ENCODE data around the gene PRR14L.

The PRR14L gene

GRCh38 chr22:31776231-31776630, 26.3 kb upstream of the PRR14L start:
- Histone ChIP-seq H3K4me2 (ENCODE audit: low read length, poor library complexity, severe bottlenecking) (no peak overlapping the region), H3K4me1 (ENCODE audit: control insufficient read depth, insufficient read depth, low read depth, low read length) (no peaks in the 10 kb centered on the region), H3K18ac (ENCODE audit: low read depth in 1 of 2, low read length in 2 of 2) (no peak overlapping the region), H3K4ac (ENCODE audit: low read depth in 1 of 2, low read length in 2 of 2) (no peak overlapping the region), H3K23ac (ENCODE audit: low read length in 2 of 2) (no peak overlapping the region), H3K4me3 (ENCODE audit: insufficient read depth in 1 of 2, low read depth in 1 of 2, low read length in 2 of 2) (no peak overlapping the region), H3K9me3 (ENCODE audit: control insufficient read depth, low read length) (no peaks in the 10 kb centered on the region), H3K14ac (ENCODE audit: low read length in 2 of 2) (no peak overlapping the region), H3K9ac (ENCODE audit: low read length) (no peak overlapping the region), H2AFZ (ENCODE audit: low read depth, low read length) (no peak overlapping the region), H2BK12ac (ENCODE audit: low read length in 2 of 2) (no peak overlapping the region), H2BK120ac (ENCODE audit: low read depth, low read length) (no peak overlapping the region), H3K27ac (ENCODE audit: low read length, poor library complexity, severe bottlenecking) (no peak overlapping the region), H2BK5ac (ENCODE audit: low read depth, low read length, poor library complexity, severe bottlenecking) (no peak overlapping the region), H3K79me1 (replicated peaks; ENCODE audit: low read length, poor library complexity, severe bottlenecking) (peaks cover 4% of the 10 kb centered on the region), H3K27me3 (ENCODE audit: control insufficient read depth in 1 of 2, insufficient read depth in 1 of 2, low read length in 2 of 2) (no peaks in the 10 kb centered on the region), H3K36me3 (ENCODE audit: control insufficient read depth in 1 of 2, insufficient read depth in 2 of 2, low read depth in 1 of 2, low read length in 2 of 2) (peaks cover 36 to 72% of the 10 kb centered on the region in 2 experiments), H4K91ac (ENCODE audit: low read length) (no peak overlapping the region), H2AK5ac (ENCODE audit: low read length, severe bottlenecking) (no peak overlapping the region), H2BK15ac (ENCODE audit: low read depth, poor library complexity, severe bottlenecking) (no peak overlapping the region), H4K8ac (ENCODE audit: low read length) (no peak overlapping the region)
- WGBS: 98% methylated on average over 4 of the region's 4 CpGs
- no peak for DNase-seq

- H3K4me1 ChIP-seq (ENCODE audit: control insufficient read depth, insufficient read depth, low read depth, low read length): no peaks in the 10 kb centered on the region
- H3K27ac ChIP-seq (ENCODE audit: low read length, poor library complexity, severe bottlenecking): no peak overlapping the region
- H3K4me2 ChIP-seq (ENCODE audit: low read length, poor library complexity, severe bottlenecking): no peak overlapping the region
- no peak overlapping the region for H3K18ac ChIP-seq (ENCODE audit: low read depth in 1 of 2, low read length in 2 of 2)
- no peaks in the 10 kb centered on the region for H3K27me3 ChIP-seq (ENCODE audit: control insufficient read depth in 1 of 2, insufficient read depth in 1 of 2, low read length in 2 of 2)
- peaks cover 29 to 74% of the 10 kb centered on the region in 2 experiments for H3K36me3 ChIP-seq (ENCODE audit: control insufficient read depth in 1 of 2, insufficient read depth in 2 of 2, low read depth in 1 of 2, low read length in 2 of 2)
- H3K4me3 ChIP-seq (ENCODE audit: insufficient read depth in 1 of 2, low read depth in 1 of 2, low read length in 2 of 2): no peak overlapping the region
- no peak overlapping the region for H2AFZ ChIP-seq (ENCODE audit: low read depth, low read length)
- no peak overlapping the region for H3K9ac ChIP-seq (ENCODE audit: low read length)
- no peak overlapping the region for H2BK12ac ChIP-seq (ENCODE audit: low read length in 2 of 2)
- WGBS: 94% methylated on average over 3 of the region's 5 CpGs
- H3K9me3 ChIP-seq (ENCODE audit: control insufficient read depth, low read length): no peaks in the 10 kb centered on the region
- no peaks in the 10 kb centered on the region for H3K79me1 ChIP-seq (replicated peaks; ENCODE audit: low read length, poor library complexity, severe bottlenecking)
- DNase-seq: no peak
- no peak overlapping the region for H3K23ac ChIP-seq (ENCODE audit: low read length in 2 of 2)
- H2AK5ac ChIP-seq (ENCODE audit: low read length, severe bottlenecking): no peak overlapping the region
- H2BK5ac ChIP-seq (ENCODE audit: low read depth, low read length, poor library complexity, severe bottlenecking): no peak overlapping the region
- H3K14ac ChIP-seq (ENCODE audit: low read length in 2 of 2): no peak overlapping the region
- no peak overlapping the region for H2BK15ac ChIP-seq (ENCODE audit: low read depth, poor library complexity, severe bottlenecking)
- H2BK120ac ChIP-seq (ENCODE audit: low read depth, low read length): no peak overlapping the region
- H4K91ac ChIP-seq (ENCODE audit: low read length): no peak overlapping the region
- H4K8ac ChIP-seq (ENCODE audit: low read length): no peak overlapping the region
- no peak overlapping the region for H3K4ac ChIP-seq (ENCODE audit: low read depth in 1 of 2, low read length in 2 of 2)
These were observed 23.5 kb upstream of the PRR14L start for GRCh38 chr22:31773416-31773815.

GRCh38 chr22:31768422-31769059, 18.6 kb upstream of the PRR14L start:
- H2AFZ ChIP-seq (ENCODE audit: low read depth, low read length): no peak overlapping the region
- no peak overlapping the region for H4K91ac ChIP-seq (ENCODE audit: low read length)
- H2AK5ac ChIP-seq (ENCODE audit: low read length, severe bottlenecking): no peak overlapping the region
- no peak overlapping the region for H3K4me3 ChIP-seq (ENCODE audit: insufficient read depth in 1 of 2, low read depth in 1 of 2, low read length in 2 of 2)
- no peak overlapping the region for H3K4me2 ChIP-seq (ENCODE audit: low read length, poor library complexity, severe bottlenecking)
- H3K36me3 ChIP-seq (ENCODE audit: control insufficient read depth in 1 of 2, insufficient read depth in 2 of 2, low read depth in 1 of 2, low read length in 2 of 2): peaks cover 29 to 74% of the 10 kb centered on the region in 2 experiments
- H3K4ac ChIP-seq (ENCODE audit: low read depth in 1 of 2, low read length in 2 of 2): no peak overlapping the region
- no peaks in the 10 kb centered on the region for H3K4me1 ChIP-seq (ENCODE audit: control insufficient read depth, insufficient read depth, low read depth, low read length)
- H2BK120ac ChIP-seq (ENCODE audit: low read depth, low read length): no peak overlapping the region
- H3K9ac ChIP-seq (ENCODE audit: low read length): no peak overlapping the region
- H3K27ac ChIP-seq (ENCODE audit: low read length, poor library complexity, severe bottlenecking): no peak overlapping the region
- no peaks in the 10 kb centered on the region for H3K9me3 ChIP-seq (ENCODE audit: control insufficient read depth, low read length)
- H3K79me1 ChIP-seq (replicated peaks; ENCODE audit: low read length, poor library complexity, severe bottlenecking): no peaks in the 10 kb centered on the region
- no peak overlapping the region for H2BK15ac ChIP-seq (ENCODE audit: low read depth, poor library complexity, severe bottlenecking)
- H3K18ac ChIP-seq (ENCODE audit: low read depth in 1 of 2, low read length in 2 of 2): no peak overlapping the region
- no peak overlapping the region for H2BK5ac ChIP-seq (ENCODE audit: low read depth, low read length, poor library complexity, severe bottlenecking)
- no peak for DNase-seq
- H2BK12ac ChIP-seq (ENCODE audit: low read length in 2 of 2): no peak overlapping the region
- H4K8ac ChIP-seq (ENCODE audit: low read length): no peak overlapping the region
- no peak overlapping the region for H3K23ac ChIP-seq (ENCODE audit: low read length in 2 of 2)
- 99% methylated on average over 4 of the region's 4 CpGs for WGBS
- H3K27me3 ChIP-seq (ENCODE audit: control insufficient read depth in 1 of 2, insufficient read depth in 1 of 2, low read length in 2 of 2): no peaks in the 10 kb centered on the region
- no peak overlapping the region for H3K14ac ChIP-seq (ENCODE audit: low read length in 2 of 2)

GRCh38 chr22:31764785-31765184, 14.9 kb upstream of the PRR14L start:
- H2BK15ac ChIP-seq (ENCODE audit: low read depth, poor library complexity, severe bottlenecking): no peak overlapping the region
- no peak overlapping the region for H3K4ac ChIP-seq (ENCODE audit: low read depth in 1 of 2, low read length in 2 of 2)
- H3K36me3 ChIP-seq (ENCODE audit: control insufficient read depth in 1 of 2, insufficient read depth in 2 of 2, low read depth in 1 of 2, low read length in 2 of 2): peaks cover 21 to 60% of the 10 kb centered on the region in 2 experiments
- no peak overlapping the region for H2BK12ac ChIP-seq (ENCODE audit: low read length in 2 of 2)
- no peak overlapping the region for H3K4me2 ChIP-seq (ENCODE audit: low read length, poor library complexity, severe bottlenecking)
- H3K27me3 ChIP-seq (ENCODE audit: control insufficient read depth in 1 of 2, insufficient read depth in 1 of 2, low read length in 2 of 2): no peaks in the 10 kb centered on the region
- H3K9ac ChIP-seq (ENCODE audit: low read length): no peak overlapping the region
- whole genome bisulfite sequencing: 97% methylated on average over 3 of the region's 3 CpGs
- H3K23ac ChIP-seq (ENCODE audit: low read length in 2 of 2): no peak overlapping the region
- peaks cover 3% of the 10 kb centered on the region for H3K79me1 ChIP-seq (replicated peaks; ENCODE audit: low read length, poor library complexity, severe bottlenecking)
- no peaks in the 10 kb centered on the region for H3K9me3 ChIP-seq (ENCODE audit: control insufficient read depth, low read length)
- H4K8ac ChIP-seq (ENCODE audit: low read length): no peak overlapping the region
- H3K18ac ChIP-seq (ENCODE audit: low read depth in 1 of 2, low read length in 2 of 2): no peak overlapping the region
- no peak overlapping the region for H3K4me3 ChIP-seq (ENCODE audit: insufficient read depth in 1 of 2, low read depth in 1 of 2, low read length in 2 of 2)
- no peak overlapping the region for H2BK5ac ChIP-seq (ENCODE audit: low read depth, low read length, poor library complexity, severe bottlenecking)
- no peak overlapping the region for H2AK5ac ChIP-seq (ENCODE audit: low read length, severe bottlenecking)
- H3K4me1 ChIP-seq (ENCODE audit: control insufficient read depth, insufficient read depth, low read depth, low read length): no peaks in the 10 kb centered on the region
- H3K14ac ChIP-seq (ENCODE audit: low read length in 2 of 2): no peak overlapping the region
- no peak overlapping the region for H2BK120ac ChIP-seq (ENCODE audit: low read depth, low read length)
- no peak overlapping the region for H4K91ac ChIP-seq (ENCODE audit: low read length)
- DNase-seq: no peak
- no peak overlapping the region for H3K27ac ChIP-seq (ENCODE audit: low read length, poor library complexity, severe bottlenecking)
- no peak overlapping the region for H2AFZ ChIP-seq (ENCODE audit: low read depth, low read length)
